K562 (cell line): ENCODE measurements around the gene LBX1. TPM values are rescaled to one million over a fixed set of nuclear protein-coding genes. Genes with fewer than 3 reads are reported as not detected.

Experiments used
- ATAC-seq: fragments of 200-7000 bp; cut with Tn5 transposase; 3 replicates; pipeline ENCODE4 v1.9.1; 2020; ENCODE audit warnings: moderate library complexity
- BruUV-seq: library from RNA; stranded (reverse); fragments of 400-500 nt; replicated peaks from 2 replicates; lab custom pipeline; 2021; lab: Mats Ljungman, UMichigan
- CTCF ChIA-PET: fragments of 300-600 bp; formaldehyde crosslinking; extraction: SDS; loops from one replicate; lab custom pipeline; 2021; ENCODE audit warnings: low intra/inter-chr PET ratio; lab: Yijun Ruan, JAX
- POLR2A ChIA-PET: fragments of 300-600, 350-650 bp; sonication (Branson Sonifier 250); formaldehyde crosslinking; extraction: SDS; loops from one replicate; lab custom pipeline; 2021; ENCODE audit warnings: antibody characterized with exemption, inconsistent platforms; lab: Yijun Ruan, JAX
- DNase-seq, 4 experiments: peaks; one replicate each; pipeline versions ENCODE4 v3.0.0 to v3.0.0-alpha.2; 2011 to 2018; ENCODE audit warnings: low spot score in 3 of 4, mixed read lengths in 3 of 4; ENCODE audit errors: extremely low read depth in 1 of 4
- FAIRE-seq: peaks from 2 replicates; lab custom pipeline; 2011; peaks lifted over from hg19 to GRCh38; lab: Jason Lieb, UNC
- H2AFZ ChIP-seq: 2 replicates; pipeline ENCODE4 v1.6.0; 2011; ENCODE audit warnings: low read depth, low read length, control low read depth, inconsistent platforms
- H3K27ac ChIP-seq: fragments of 200-600 bp; 3 replicates; pipeline ENCODE4 v1.8.0; 2011; ENCODE audit warnings: low read depth, mild to moderate bottlenecking, control low read depth, inconsistent platforms, low read length, moderate library complexity, mixed read lengths; ENCODE audit errors: extremely low read depth
- H3K27me3 ChIP-seq, 2 experiments: fragments of 300-600 bp in 1 of 2; 2 replicates in 1 of 2; 3 replicates in 1 of 2; pipeline versions ENCODE4 v1.6.0 to v1.8.0; 2011; ENCODE audit warnings: inconsistent platforms in 2 of 2, low read length in 2 of 2, mild to moderate bottlenecking in 1 of 2, mixed read lengths in 1 of 2, moderate library complexity in 1 of 2; ENCODE audit not compliant: control insufficient read depth in 2 of 2, insufficient read depth in 2 of 2
- H3K36me3 ChIP-seq: fragments of 300-600 bp; 3 replicates; pipeline ENCODE4 v1.8.0; 2011; ENCODE audit warnings: mild to moderate bottlenecking, low read length, inconsistent platforms; ENCODE audit not compliant: control insufficient read depth, insufficient read depth
- H3K4me1 ChIP-seq, 2 experiments: fragments of 200-600 bp in 1 of 2; replicated peaks in 1 of 2; 2 replicates in 1 of 2; 3 replicates in 1 of 2; pipeline versions ENCODE4 v1.5.1 to v1.8.0; 2011; ENCODE audit warnings: inconsistent platforms in 2 of 2, low read length in 2 of 2, mild to moderate bottlenecking in 1 of 2, mixed read lengths in 1 of 2, moderate library complexity in 1 of 2; ENCODE audit not compliant: control insufficient read depth in 2 of 2, insufficient read depth in 2 of 2
- H3K4me2 ChIP-seq: 2 replicates; pipeline ENCODE4 v1.6.1; 2011; ENCODE audit warnings: low read length, control low read depth, inconsistent platforms, mixed read lengths; ENCODE audit not compliant: insufficient read depth
- H3K4me3 ChIP-seq: fragments of 200-600 bp; sonication (generic), shearing (Covaris generic); 2 replicates; pipeline ENCODE4 v1.5.1; 2016; ENCODE audit warnings: control low read depth, inconsistent platforms
- H3K79me2 ChIP-seq: fragments of 200-600 bp; 3 replicates; pipeline ENCODE4 v1.8.0; 2011; ENCODE audit warnings: low read length, inconsistent platforms; ENCODE audit not compliant: control insufficient read depth, insufficient read depth
- H3K9ac ChIP-seq, 2 experiments: 2 replicates each; pipeline versions ENCODE4 v1.6.0 to v1.6.1; 2011; ENCODE audit warnings: low read depth in 2 of 2, low read length in 2 of 2, control low read depth in 1 of 2, inconsistent platforms in 1 of 2, mild to moderate bottlenecking in 1 of 2, mixed read lengths in 1 of 2; ENCODE audit not compliant: insufficient read depth in 1 of 2
- H3K9me1 ChIP-seq: one replicate; pipeline ENCODE4 v1.6.0; 2011; ENCODE audit warnings: inconsistent platforms, mild to moderate bottlenecking, low read length, moderate library complexity; ENCODE audit not compliant: control insufficient read depth, insufficient read depth
- H3K9me3 ChIP-seq: replicated peaks from 2 replicates; pipeline ENCODE4 v1.5.1; 2011; ENCODE audit warnings: low read depth, low read length, inconsistent platforms; ENCODE audit not compliant: control insufficient read depth, insufficient read depth
- H4K20me1 ChIP-seq: replicated peaks from 2 replicates; pipeline ENCODE4 v1.6.1; 2011; ENCODE audit warnings: low read length, inconsistent platforms, mixed read lengths; ENCODE audit not compliant: control insufficient read depth, insufficient read depth
- BRF2 ChIP-seq: IDR thresholded peaks from 3 replicates; pipeline ENCODE4 v1.6.1; 2011; ENCODE audit warnings: borderline replicate concordance, mild to moderate bottlenecking; ENCODE audit not compliant: insufficient read length, insufficient read depth
- HDAC8 ChIP-seq: fragments of 450-650 bp; IDR thresholded peaks from 2 replicates; pipeline ENCODE4 v1.6.1; 2016; ENCODE audit warnings: mild to moderate bottlenecking, missing genetic modification characterization, moderate library complexity, missing compliant biosample characterization
- JUND ChIP-seq, 2 experiments: IDR thresholded peaks; 2 replicates in 1 of 2; 3 replicates in 1 of 2; pipeline ENCODE4 v1.6.1; 2011; ENCODE audit warnings: borderline replicate concordance in 2 of 2, low read depth in 2 of 2, low read length in 2 of 2, improper control_type of control experiment in 1 of 2, missing biosample characterization in 1 of 2, missing genetic modification characterization in 1 of 2, missing genetic modification reagents in 1 of 2
- KDM4B ChIP-seq, 2 experiments: fragments of 450-650 bp in 1 of 2; sonication (generic) in 1 of 2; IDR thresholded peaks; 2 replicates each; pipeline ENCODE4 v1.6.1; 2016 to 2017; ENCODE audit warnings: borderline replicate concordance in 2 of 2, antibody characterized with exemption in 1 of 2, low read depth in 1 of 2, mild to moderate bottlenecking in 1 of 2
- MCM3 ChIP-seq: fragments of 450-650 bp; IDR thresholded peaks from 2 replicates; pipeline ENCODE4 v1.6.1; 2016
- ZNF592 ChIP-seq: fragments of 450-650 bp; IDR thresholded peaks from 2 replicates; pipeline ENCODE4 v1.6.1; 2017; ENCODE audit warnings: antibody characterized with exemption, mild to moderate bottlenecking
- WGBS: fragments of 100-300 bp; shearing (Covaris generic); methylation state at CpG from one replicate; pipeline ENCODE4 v1.1.6; 2016; ENCODE audit warnings: low coverage, mixed read lengths; ENCODE audit not compliant: insufficient coverage; ENCODE audit errors: missing lambda C conversion rate; 5-methylcytosine and 5-hydroxymethylcytosine counted together
- in situ Hi-C: fragments of 300-500 bp; cut with MboI; formaldehyde crosslinking; loops from 4 replicates; pipeline ENCODE4 v1.15.0; 2018; ENCODE audit warnings: inconsistent platforms, mixed read lengths
- intact Hi-C: fragments of 100-400 bp; cut with micrococcal nuclease; formaldehyde crosslinking; loops from 2 replicates; pipeline ENCODE4 v1.14.2; 2022
- polyA plus RNA-seq, 8 experiments: library from polyadenylated mRNA; depleted of rRNA in 4 of 8; stranded (reverse) in 5 of 8; unstranded in 3 of 8; fragments of >200 nt; fragmentation: Nextera tagmentation in 2 of 8; fragmentation: Illumina TruSeq in 1 of 8; extraction: Ambion mirVana in 2 of 8; extraction: Trizol in 1 of 8; gene quantifications; 2 replicates each; pipeline versions ENCODE4 v1.2.1 to v1.2.3, GENCODE V29; 2011 to 2014; ENCODE audit warnings: inconsistent platforms in 1 of 8, missing spikeins in 1 of 8
- total RNA-seq, 7 experiments: library from RNA; depleted of rRNA in 6 of 7; stranded (reverse); fragments of >200 nt in 6 of 7; fragmentation: Illumina TruSeq in 2 of 7; extraction: Trizol in 2 of 7; gene quantifications; 2 replicates each; pipeline versions ENCODE4 v1.2.1 to v1.2.3, GENCODE V29; 2011 to 2021; ENCODE audit warnings: low replicate concordance in 1 of 7

The LBX1 gene
- total and polyA plus RNA-seq, 9 of the 15 experiments (the other 6 are each of a cell fraction or from before 2014, with no cell fraction given): not detected

- POLR2A ChIA-PET: interaction anchor here (1.0 kb wide), 1 partner anchor 213 kb away, joined by 3 read pairs; no protein-coding TSS in a partner anchor
Measured at GRCh38 chr10:101224060-101224909, 5.0 kb downstream of the LBX1 start.

More at GRCh38 chr10:101224060-101224909, 5.0 kb downstream of the LBX1 start:
- CTCF ChIA-PET: no interaction called here
- H3K27me3 ChIP-seq: peaks cover 30 to 90% of the 10 kb centered on the region in 2 experiments; a peak in 4 of 5 replicates
- H3K27ac ChIP-seq: no peak overlapping the region
- no TSS peak for BruUV-seq
- no peak for DNase-seq
- no peak overlapping the region for H3K4me2 ChIP-seq
- H3K9ac ChIP-seq: no peak overlapping the region
- 45% methylated on average over 12 of the region's 71 CpGs for WGBS
- FAIRE-seq: no peak
- no peaks in the 10 kb centered on the region for H3K36me3 ChIP-seq
- intact Hi-C loops (no loop called here), in situ Hi-C loops (loop anchor here (25.0 kb wide), 1 partner anchor 863 kb away; no protein-coding TSS in a partner anchor)
- no peaks in the 10 kb centered on the region for H3K9me1 ChIP-seq
- no peaks in the 10 kb centered on the region for H3K9me3 ChIP-seq
- peaks cover 0 to 32% of the 10 kb centered on the region in 2 experiments; a peak in 2 of 5 replicates for H3K4me1 ChIP-seq
- no peak for TF ChIP-seq MCM3
- TF ChIP-seq ZNF592: no peak
- TF ChIP-seq BRF2: no peak
- no peak for TF ChIP-seq KDM4B (IDR thresholded peaks at IDR 0.05; ENCODE audit: borderline replicate concordance in 2 of 2, low read depth in 1 of 2)
- TF ChIP-seq JUND (IDR thresholded peaks at IDR 0.05; ENCODE audit: borderline replicate concordance, low read depth, low read length): no peak
- TF ChIP-seq JUND (tag; IDR thresholded peaks at IDR 0.05; ENCODE audit: borderline replicate concordance, low read depth, low read length): no peak
- TF ChIP-seq HDAC8 (tag): no peak
- H3K79me2 ChIP-seq: no peaks in the 10 kb centered on the region
- ATAC-seq: no peak
- H4K20me1 ChIP-seq: no peaks in the 10 kb centered on the region; the same call in 1 of the 2 replicates
- H2AFZ ChIP-seq: no peak overlapping the region
- H3K4me3 ChIP-seq: no peak overlapping the region
